Fibroblast of pulmonary artery (primary cell): ENCODE measurements around the gene GPAT3.

Experiments
- DNase-seq: peaks from one replicate; pipeline ENCODE4 v3.0.0-alpha.2; 2010; ENCODE audit warnings: low read depth
- H3K4me3 ChIP-seq: replicated peaks from 2 replicates; pipeline ENCODE4 v1.5.1; 2011; ENCODE audit warnings: low read depth, mild to moderate bottlenecking, control low read depth, low read length, moderate library complexity
- CTCF ChIP-seq: IDR thresholded peaks from 2 replicates; pipeline ENCODE4 v1.5.1; 2011; ENCODE audit warnings: mild to moderate bottlenecking, control low read depth, low read length, inconsistent platforms; ENCODE audit errors: missing control alignments

The GPAT3 gene

GRCh38 chr4:83609365-83609764 is 73.5 kb downstream of the GPAT3 start:
- no peak overlapping the region for H3K4me3 ChIP-seq
- no peak for TF ChIP-seq CTCF
- no peak for DNase-seq

- no peak for DNase-seq
- H3K4me3 ChIP-seq, result no peak overlapping the region
- TF ChIP-seq CTCF, result no peak
Measured at GRCh38 chr4:83610729-83611128, 74.8 kb downstream of the GPAT3 start.

GRCh38 chr4:83613023-83613422 is 77.1 kb downstream of the GPAT3 start:
- H3K4me3 ChIP-seq, result no peak overlapping the region
- no peak for TF ChIP-seq CTCF
- no peak for DNase-seq

GRCh38 chr4:83613994-83614393 is 78.1 kb downstream of the GPAT3 start:
- TF ChIP-seq CTCF, result no peak
- no peak for DNase-seq
- H3K4me3 ChIP-seq, result no peak overlapping the region

- no peak overlapping the region for H3K4me3 ChIP-seq
- no peak for DNase-seq
- no peak for TF ChIP-seq CTCF
Measured at GRCh38 chr4:83616252-83616651, 80.3 kb downstream of the GPAT3 start.

- no peak for DNase-seq
- no peak overlapping the region for H3K4me3 ChIP-seq
- TF ChIP-seq CTCF, result no peak
Measured at GRCh38 chr4:83617371-83618035, 81.6 kb downstream of the GPAT3 start.

GRCh38 chr4:83618431-83618830 is 82.5 kb downstream of the GPAT3 start:
- no peak for TF ChIP-seq CTCF
- peak; percentile 64 for DNase-seq
- H3K4me3 ChIP-seq, result no peak overlapping the region
